ENCODE results near the gene KCNQ2.

The KCNQ2 gene

DNA sequence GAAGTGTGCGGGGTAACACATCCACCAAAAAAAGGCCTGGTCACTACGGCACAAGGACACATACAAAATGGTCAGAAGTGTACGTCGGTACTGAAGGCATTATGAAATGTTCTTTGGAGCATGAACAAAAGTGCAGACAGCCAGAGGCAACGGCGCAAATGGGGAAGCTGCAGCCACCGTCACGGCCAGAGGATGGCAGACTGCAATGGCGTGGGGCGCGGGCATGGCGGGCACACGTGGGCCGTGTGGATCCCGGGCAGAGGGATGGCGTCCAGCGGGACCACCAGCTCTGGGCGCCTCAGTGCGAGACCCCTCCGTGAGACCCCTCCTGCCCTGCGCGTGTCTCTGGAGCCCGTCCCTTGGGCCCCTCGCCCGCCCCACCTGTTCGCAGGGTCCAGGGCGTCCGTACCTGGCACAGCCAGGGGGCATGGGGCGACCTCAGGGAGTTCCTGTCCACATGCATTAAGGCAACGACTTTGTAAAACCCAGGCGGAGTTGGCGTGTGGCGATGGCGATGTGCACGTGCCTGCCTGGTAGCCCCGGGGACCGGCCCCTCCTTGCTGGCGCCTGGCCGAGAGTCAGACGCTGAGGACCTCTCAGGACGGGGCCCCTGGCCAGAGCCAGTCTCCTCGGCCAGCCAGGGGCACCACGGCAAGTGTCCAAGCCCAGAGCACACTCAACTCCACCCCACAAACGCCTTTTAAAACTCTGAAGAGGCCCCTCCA lies 71.8 kb downstream of the KCNQ2 start:
- DNase-seq = no peak

DNA sequence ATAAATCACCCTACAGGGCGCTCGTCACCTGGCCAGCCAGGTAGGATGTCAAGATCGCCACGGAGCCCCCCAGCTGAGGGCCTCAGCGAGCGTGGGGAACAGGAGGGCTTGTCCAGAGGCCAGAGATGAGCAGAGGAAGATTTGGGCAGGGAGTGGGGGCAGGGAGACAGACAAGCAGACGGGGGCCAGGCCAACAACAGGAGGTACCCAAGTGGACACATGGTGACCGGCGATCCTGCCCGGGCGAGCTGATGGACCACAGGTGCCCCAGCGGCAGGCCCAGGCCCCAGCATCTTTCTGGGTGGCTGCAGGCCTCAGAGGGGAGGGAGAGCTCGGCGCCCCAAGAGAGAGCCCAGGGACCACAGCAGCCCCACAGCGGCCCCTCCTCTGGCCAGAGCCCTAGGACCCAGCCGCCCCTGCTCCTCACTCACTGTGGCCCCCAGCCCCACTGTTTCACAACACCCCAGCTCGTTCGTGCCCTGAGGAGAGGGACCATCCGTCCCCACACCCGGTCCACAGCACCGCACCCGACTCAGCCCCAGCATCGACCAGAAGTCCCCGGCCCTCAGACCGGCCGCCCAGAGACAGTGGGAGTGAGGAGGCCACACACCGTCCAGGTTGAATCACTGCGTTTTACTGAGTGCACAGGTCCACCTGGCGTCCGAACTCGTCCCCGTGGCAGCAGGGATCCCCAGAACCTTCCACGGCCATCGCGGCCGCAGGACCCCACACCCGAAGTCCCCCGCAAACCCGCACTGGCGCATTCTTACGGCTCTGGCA lies 72.7 kb downstream of the KCNQ2 start:
- no peak for DNase-seq

DNA sequence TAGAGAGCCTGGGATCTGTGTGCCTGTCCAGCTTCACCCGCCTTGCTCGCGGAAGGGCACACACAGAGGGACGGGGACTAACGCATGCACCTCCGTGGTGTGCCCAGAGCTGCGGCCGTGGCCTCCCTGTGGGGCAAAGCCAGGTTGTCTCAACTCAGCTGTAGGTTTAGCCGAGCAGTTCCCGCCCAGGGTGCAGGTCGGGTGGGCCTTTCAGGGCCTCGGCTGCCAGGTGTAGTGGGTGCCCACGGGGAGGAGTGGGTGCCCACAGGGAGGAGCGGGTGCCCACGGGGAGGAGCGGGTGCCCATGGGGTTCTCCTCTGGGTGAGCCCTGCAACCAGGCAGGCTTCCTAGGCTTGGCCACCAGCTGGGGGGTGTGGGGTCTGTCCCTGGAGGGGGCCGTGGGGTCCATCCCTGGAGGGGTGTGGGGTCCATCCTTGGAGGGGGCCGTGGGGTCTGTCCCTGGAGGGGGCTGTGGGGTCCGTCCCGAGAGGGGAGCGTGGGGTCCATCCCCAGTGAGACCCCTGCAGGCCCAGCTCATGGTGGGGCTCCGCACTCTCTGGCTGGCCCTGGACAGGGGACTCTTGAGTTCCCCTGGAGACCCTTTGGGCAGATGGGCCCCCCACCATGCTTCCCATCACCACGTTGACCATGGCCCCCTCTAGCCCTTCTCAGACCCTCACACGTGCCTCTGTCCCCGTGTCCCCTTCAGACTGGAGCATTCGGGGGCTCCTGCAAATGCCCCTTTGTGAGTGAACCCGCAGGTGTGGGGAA lies 73.5 kb downstream of the KCNQ2 start:
- no peak for DNase-seq

DNA sequence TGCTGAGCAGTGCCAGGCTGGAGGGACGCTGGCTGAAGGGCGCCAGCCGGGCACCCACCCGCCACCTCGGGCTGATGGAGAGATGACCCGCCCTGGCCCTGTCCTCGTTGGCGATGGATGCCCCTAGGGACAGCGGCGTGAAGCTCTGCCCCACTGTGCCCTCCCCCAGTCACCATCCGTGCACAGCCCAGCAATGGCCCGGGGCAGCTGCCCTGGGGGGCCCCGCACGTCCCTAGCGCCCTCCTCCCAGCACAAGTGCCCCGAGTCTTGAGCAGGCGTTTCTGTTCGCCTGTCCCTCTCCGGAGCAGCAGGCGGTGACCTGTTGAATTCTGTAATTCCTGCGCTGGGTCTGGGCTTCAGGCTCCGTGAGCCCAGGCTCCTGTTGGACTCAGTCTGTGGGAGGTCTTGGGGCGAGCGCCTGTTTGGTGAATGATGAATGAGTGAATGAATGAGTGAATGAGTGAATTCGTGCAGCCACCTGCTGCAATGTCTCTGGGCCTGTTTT lies 74.5 kb downstream of the KCNQ2 start:
- DNase-seq = no peak

DNA sequence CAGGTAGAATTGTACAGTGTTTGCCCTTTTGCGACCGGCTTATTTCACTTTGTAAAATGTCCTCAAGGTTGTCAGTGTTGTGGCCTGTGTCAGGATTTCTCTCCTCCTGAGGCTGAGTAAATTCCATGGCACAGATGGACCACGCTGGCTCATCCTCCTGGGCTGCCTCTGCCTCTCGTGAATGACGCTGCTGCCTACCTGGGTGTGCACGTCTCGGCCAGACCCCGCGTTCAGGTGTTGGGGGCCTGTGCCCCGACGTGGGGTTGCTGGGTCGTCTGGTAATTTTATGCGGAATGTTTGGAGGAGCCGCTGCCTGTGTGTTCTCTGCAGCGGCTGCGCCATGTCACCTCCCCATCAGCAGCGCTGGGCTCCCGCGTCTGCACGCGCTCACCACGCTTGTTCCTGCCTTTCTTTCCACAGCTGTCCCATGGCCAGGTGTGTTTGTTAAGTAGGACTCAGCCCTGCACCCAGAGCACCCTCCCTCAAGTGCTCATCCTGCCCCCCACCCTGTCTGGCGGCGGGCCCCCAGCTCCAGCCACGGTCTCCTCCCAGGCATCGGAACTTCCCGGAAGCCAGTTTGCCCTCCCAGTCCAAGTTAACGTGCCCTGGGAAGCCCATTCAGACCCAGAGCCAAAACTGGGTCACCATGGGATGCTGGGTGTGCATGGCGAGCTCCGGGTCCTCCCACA lies 75.2 kb downstream of the KCNQ2 start:
- no peak for DNase-seq

DNA sequence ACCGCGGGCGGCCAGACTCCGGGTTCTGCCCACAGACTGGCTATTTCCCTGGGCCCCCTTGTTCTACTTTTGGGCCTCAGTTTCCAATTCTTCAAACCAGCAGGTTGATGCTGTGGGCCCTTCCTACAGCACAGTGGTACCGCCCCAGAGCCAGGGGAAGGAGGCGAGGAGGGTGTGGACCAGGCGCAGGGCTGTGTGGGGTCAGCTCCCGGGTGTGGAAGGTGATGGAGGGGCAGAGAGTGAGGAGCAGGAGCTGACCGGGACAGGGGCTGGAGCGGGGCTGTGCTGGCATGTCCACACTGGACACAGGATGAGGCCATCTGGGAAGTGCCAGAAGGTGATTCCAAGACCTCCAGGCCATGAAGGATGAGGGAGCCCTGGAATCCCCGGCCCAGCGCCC lies 76.2 kb downstream of the KCNQ2 start:
- no peak for DNase-seq

DNA sequence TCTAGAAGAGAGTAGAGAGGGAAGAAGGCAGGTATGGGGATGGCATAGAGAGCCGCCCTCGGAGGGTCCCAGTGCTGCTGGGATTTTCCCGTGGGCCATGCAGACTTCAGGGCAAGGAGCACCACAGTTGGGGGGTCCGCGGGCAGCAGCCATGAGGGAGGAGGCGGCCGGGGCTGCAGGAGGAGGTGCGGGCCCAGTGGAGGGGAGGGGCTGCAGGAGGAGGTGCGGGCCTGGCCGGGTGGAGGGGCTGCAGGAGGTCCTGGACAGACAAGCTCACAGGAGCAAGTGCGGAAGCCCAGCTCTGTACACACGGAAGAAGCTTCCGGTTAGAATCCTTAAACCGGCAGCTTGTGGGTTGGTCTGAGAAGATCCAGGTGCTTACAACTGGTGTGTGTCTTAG lies 76.7 kb downstream of the KCNQ2 start:
- DNase-seq = no peak

DNA sequence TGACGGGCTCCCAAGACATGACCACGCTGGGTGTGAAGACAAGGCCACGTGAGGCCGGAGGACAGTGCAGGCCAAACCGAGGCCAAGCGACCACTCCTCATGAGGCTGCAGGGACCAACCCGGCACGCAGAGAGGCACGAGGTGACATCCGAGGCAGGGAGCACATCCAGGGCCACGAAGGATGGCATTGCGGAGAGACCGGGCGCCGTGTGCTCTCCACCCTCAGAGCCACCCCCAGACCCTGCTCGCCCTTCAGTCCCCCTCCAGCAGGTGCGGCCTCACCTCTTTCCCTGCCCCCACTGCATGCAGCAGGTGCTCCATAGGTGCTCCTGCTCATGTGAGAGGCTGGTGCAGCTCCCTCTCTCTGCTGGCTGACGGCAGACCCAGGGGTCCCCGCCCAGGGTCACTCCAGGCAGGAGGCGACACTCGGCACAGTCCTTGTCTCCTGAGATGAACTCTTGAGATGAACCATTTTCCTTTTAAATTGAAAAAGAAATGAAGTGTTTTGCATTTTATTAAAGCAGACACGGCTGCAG lies 77.5 kb downstream of the KCNQ2 start:
- DNase-seq = no peak

DNA sequence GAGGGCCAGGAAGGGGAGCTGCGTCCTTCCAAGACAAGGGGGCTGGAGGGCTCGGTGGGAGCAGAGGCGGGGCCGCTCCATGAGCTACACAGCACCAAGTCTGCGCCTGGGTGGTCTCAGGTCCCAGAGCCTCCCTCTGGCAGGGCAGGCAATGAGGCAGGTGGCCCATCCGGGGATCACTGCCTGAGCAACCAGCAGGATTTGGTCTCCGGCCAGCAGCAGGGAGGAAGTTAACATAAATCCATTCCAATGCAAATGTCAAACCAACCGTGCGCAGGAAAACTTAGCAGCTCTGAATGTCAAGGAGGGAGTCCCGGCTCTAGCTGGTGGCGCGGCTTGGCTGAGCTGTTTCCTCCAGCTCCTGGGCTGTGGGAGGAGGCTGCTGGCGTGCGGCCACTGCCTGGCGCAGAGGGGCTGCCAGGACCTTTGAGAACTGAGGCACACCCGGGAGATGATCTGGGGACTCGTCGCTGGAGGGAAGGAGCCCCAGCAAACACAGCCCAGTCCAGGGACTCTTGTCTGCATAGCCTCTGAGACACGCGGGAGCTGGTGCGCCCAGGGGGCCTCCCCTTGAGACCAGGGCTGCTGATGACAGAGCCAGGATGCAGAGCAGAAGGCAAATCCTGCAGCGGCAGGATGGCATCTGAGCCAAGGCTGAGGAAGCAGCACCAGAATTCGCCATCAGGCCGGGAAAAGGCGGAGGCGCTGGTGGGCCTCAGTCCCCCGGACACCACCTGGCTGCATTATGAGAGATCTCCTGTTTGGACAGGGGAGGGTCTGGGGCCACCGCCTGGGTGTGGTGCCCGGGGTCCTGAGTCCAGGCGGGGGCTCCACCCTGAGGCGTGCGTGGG lies 78.2 kb downstream of the KCNQ2 start:
- no peak for DNase-seq

DNA sequence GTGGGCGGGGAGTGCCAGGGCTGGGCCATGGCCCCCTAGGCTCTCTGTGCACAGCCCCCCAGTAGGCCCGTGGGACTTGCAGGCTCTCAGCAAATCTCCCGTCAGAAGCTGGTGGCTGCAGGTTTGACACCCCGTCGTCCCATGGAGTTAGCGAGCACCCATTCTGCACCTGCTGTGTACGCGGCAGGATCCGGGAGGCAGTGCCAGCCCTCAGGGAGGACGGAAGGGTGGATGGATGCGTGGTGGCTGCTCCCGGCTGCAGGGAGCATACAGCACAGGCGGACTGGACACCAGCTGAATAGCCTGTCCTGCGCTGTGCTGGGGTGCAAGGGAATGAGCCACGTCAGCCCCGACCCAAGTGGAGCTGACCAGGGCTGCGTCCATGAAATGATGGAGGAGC lies 78.9 kb downstream of the KCNQ2 start:
- DNase-seq = no peak

DNA sequence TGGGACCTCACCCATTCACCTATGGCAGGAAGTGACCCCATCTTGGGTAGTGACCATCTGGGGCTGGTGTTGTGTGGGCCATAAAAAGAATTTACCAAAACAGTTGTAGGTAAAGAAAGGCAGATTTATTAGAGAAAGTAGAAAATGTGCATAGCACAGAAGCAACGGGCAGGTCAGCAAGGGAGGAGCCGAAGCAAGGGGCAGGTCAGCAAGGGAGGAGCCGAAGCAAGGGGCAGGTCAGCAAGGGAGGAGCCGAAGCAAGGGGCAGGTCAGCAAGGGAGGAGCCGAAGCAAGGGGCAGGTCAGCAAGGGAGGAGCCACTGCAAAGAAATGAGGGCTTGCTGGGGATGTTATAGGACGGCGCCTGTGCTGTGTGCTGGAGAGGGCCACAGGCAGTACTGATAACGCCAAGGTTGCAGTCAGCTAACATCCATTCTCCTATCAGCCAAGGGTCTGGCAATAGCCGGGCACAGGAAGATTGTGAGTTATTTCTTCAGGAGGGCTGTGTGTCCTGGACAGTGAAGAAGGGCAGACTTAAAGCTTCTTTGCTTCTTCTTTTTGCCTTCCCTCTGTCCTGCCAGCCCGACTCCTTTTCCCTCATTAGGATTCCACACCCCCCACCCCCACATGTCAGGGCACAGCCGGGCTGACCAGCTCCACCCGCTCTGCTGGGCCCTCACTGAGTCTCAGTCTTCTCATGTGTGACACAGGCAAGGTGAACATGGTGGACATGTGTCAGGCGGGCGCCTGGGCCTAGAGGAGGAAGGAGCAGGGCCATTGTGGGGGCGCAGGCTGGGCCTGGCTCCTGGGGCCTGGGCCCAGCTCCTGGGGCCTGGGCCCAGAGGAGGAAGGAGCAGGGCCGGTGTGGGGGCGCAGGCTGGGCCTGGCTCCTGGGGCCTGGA lies 79.7 kb downstream of the KCNQ2 start:
- no peak for DNase-seq

DNA sequence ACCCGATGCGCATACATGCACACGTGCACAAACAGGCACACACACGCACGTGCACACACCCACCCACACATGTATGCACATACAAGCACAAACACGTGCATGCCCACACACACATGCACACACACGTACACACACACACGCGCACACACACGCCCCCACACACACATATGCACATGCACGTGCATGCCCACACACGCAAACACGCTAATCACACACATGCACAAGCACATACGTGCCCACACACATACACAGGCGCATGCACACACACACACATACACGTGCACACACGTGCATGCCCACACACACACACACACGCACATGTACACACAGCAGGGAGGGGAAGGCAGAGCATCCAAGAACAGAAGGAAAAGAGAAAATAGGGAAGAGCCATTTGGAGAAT lies 84.5 kb downstream of the KCNQ2 start:
- no peak for DNase-seq

DNA sequence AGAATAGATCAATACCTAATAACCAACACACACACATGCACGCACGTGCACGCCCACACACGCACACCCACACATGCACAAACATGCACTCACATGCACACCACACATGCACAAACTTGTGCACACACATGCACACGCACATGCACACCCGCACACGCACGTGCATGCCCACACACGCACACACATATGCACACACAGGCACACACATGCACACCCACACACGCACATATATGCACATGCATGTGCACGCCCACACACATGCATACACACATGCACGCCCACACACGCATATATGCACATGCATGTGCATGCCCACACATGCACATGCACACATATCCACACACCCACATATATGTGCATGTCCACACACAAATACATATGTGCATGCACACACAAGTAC lies 85.1 kb downstream of the KCNQ2 start:
- no peak for DNase-seq

DNA sequence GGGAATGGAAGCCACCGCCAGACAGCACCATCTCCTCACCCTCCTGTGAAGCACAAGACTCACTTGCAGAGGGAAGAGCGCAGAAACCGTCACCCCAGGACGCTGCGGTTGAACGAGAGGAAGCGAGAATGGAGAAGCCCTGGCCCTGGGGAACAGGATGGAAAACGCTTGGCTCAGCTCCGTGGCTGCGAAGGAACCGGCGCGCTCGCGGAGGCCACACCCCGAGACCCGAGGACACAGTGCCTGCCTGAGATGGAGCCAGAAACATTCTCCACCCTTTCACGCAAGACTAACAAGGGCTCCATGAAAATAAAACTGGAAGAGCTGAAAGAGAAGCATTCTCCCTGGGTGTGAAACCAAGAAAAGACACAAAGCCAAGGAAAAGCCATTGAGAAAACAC lies 86.0 kb downstream of the KCNQ2 start:
- no peak for DNase-seq

DNA sequence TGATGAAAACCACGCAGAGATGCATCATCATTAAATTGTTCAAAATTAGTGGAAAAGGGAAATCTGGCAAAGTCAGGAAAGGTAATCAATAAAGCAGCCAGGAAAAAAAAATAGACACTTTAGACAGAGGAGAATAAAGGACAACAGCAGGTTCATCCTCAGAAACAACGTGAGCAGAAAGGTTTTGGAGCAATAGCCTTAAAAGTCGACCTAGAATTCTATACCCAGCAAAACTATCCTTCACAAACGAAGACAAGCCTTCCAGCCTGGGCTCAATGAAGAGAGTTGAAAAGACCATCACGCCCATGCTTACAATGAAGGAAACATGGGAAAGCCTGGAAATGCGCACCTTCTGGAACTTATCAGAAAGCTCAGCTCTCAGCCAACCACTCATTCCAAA lies 86.6 kb downstream of the KCNQ2 start:
- DNase-seq = no peak

DNA sequence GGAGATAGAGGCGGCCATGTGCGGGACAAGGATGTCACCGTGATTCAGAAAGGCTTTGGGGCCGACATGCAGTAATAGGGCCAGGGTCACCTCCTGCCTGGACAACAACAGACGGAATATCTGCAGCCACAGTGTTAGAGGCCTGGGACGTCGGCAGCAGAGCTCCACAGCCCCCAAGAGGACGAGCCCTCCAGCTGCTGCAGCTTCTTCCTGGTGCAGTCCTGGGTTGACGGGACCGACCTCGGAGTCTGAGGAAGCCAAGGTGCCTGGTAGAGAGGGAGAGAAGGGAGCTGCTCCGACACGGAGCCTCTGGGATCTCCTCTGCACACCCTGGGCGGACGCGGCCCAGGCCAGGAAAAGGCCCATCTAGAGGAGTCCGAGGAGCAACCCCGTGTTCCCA lies 88.1 kb downstream of the KCNQ2 start:
- no peak for DNase-seq

DNA sequence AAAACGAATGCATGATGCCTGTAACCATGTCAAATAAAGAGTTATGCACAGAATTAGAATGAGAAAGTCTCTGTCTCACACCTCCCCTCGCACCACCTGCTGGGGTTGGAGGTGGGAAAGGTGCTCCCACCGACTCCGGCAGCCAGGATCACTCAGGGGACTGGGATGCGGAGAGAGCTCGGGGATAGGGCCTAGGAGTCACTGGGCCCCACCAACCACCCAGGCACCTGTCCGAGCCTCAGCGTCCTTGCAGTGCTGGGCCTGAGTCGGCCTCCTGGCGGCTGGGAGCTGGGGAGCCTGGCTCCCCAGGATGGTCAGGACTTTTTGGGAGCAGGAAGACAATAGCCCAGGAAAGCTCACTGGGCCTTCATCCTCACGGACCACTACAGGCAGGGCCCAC lies 88.9 kb downstream of the KCNQ2 start:
- no peak for DNase-seq

DNA sequence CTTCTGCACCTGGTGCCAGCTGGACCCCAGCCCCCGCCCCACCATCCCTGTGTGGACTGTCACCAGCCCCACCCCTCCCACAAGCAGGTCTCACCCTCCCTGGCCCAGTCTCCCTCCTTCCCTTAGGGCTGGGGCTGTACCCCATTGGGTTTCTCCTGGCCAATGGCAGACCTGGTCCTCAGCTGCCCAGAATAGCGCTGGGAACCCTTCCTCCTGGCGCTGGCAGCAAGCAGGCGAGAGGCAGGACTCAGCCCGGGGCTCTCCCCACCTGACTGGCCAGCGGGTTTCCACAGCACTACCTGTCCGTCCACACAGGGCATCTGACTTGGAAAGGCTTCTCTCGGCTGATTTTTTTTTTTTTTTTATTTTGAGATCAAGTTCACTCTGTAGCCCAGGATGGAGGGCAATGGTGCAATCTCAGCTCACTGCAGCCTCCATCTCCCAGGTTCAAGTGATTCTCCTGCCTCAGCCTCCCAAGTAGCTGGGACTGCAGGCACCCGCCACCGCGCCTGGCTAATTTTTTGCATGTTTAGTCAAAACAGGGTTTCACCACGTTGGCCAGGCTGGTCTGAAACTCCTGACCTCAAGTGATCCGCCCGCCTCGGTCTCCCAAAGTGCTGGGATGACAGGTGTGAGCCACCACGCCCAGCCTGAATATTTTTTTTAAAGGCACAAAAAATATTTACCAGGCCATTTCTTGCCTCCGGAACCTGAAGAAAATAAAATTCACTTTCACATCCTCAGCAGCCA lies 89.7 kb downstream of the KCNQ2 start:
- DNase-seq = no peak

DNA sequence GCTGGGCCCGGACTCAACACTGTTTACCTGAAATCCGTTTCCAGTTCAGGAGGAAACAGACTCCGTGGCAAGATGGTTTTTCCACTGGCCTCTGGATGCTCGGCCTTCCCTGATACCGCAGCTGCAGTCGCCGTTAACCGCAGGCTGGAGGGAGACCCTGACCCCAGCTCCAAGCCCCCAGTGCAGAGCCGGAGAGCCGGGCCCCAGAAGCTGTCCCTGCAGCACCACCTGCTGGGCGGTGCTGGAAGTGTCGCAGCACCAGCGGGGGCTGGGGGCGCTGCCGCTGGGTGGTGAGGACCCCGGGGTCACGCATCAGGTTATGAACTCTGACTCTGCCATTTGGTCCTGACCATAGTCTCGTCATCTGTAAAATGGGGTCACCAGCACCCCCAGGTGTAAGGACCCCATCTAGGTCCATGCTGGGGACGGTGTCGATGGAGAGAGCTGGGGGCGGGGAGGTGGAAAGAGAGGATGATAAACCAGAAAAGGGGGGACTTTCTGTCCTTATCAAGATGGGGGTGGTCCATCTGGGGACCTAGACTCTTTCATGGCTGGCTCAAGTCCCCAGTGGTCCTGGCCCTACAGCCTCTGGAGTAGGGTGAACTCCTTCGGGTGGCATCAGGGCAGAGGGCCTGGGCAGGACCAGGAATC lies 90.5 kb downstream of the KCNQ2 start:
- DNase-seq = no peak

All from NCI-H1105 treated with DMSO at 0.1 percent for 48 hours (cell line).